GM12872 (cell line): Measurements from ENCODE around the gene RFK.

Source experiments
- CTCF ChIP-seq: IDR thresholded peaks from 3 replicates; pipeline ENCODE4 v1.5.1; 2011; ENCODE audit warnings: low read depth, mild to moderate bottlenecking, low read length, moderate library complexity; ENCODE audit not compliant: insufficient read depth

Gene RFK

DNA sequence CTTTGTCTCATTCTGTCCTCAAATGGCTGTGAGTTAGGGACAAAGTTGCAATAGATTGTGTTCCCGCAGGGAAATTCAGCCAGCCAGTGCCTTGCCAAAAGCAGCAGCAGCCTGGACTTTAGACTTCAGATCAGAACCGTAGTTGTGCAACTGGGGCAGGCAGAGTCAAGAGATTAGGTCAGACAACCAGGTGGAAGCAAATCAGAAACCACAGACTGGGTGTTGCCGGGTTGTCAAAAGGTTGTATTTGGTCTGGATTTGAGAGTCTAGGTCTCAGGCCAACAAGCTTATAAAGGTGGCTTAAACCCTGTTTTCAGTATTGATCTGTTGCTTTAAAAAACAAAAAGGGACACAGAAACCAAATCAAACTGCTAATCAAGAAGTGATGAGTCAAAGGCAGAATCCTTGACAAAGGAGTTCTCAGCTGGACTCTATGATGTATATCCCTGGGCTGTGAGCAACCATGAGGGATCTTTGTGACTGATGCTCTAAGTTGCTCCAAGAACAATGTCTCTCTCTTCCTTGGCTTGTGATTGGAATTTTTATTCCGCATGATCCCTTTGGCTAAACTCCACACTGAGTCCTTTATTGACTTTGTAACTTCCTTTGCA, 20.9 kb downstream of the RFK start:
- TF ChIP-seq CTCF: no peak

- no peak for TF ChIP-seq CTCF
These were observed 21.9 kb downstream of the RFK start for GRCh38 chr9:76372336-76372735.

DNA sequence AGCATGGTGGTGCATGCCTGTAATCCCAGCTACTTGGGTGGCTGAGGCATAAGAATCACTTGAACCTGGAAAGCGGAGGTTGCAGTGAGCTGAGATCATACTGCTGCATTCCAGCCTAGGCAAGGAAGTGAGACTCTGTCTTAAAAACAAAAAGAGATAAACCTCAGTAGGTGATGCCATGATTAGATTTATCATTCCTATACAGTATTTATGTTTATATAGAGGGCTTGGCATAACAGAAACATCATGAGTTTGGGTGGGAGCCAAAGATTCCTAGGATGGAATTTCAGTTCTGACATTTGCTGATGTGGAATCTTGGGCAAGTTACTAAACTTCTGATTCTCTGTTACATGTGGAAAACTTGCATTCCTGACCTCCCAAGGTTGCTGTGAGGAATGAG, 22.3 kb downstream of the RFK start:
- no peak for TF ChIP-seq CTCF

DNA sequence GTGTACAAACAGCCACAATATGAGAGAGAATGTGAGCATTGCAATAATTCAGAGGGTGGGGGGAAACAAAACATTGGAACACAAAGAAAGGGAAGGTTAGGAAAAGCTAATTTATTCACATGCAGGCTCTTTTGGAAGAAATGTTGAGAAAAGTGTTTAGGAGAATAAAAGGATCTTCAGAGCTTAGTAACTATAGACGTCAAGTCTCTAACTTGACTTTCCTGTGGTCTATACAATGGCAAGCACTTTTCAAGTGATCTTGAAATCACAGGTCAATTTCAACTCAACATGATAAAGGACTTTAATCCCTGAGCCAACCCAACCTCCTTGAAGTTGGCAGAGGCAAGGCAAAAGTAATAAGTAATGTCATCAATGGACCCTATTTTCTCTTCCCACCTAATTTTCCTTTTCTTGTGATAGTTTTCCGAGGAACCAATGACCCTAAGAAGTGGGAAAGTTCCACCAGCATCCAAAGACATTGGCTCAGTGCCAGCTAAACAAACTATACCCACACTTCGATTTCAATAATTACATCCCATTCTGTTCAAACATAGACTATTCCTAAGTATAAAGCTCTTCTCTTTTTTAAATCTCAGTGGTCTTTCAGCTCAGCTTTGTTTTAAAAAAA, 23.7 kb downstream of the RFK start:
- TF ChIP-seq CTCF: no peak

- no peak for TF ChIP-seq CTCF
These were observed 24.6 kb downstream of the RFK start for GRCh38 chr9:76369583-76369982.

DNA sequence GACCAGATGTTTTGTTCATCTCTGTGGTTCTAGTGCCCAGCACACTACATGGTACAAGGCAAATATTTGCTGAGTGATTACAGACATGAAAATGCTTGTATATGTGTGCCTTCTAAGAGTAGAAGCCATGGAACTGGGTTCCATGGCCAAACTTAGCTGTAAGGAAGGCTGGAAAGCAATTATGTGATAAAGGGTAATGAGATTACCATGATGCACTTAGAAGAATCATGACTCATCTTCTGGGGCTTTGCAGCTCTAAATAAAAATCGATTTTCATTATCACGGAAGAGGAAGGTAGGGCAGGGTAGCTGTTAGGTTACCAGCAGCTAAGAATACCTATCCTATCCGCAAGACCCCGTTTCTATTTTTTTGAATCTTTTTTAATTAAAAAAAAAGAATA, 28.0 kb downstream of the RFK start:
- no peak for TF ChIP-seq CTCF

GRCh38 chr9:76365028-76365427, 29.2 kb downstream of the RFK start:
- no peak for TF ChIP-seq CTCF
